Stimulated activated CD4-positive, alpha-beta T cell treated with anti-CD3 and anti-CD28 coated beads, Interleukin-2, amount 100 ng/mL, for 48 hours (primary cell): Measurements from ENCODE around the gene COL4A2.

Experiments used
- DNase-seq, 2 donors: peaks; one replicate each; pipeline ENCODE4 v3.0.0-alpha.2; 2020

COL4A2 gene

GRCh38 chr13:110306960-110307766 lies at the start of gene COL4A2, which contains the start of gene COL4A1:
Gene COL4A2 (plus strand): TSS chr13:110307284. CDS start chr13:110307904, 620 bp downstream.
Gene COL4A1 (minus strand): TSS chr13:110307157. CDS start chr13:110307027, 130 bp downstream.
- DNase-seq: no peak

GRCh38 chr13:110257408-110257807 lies 49.7 kb upstream of the COL4A2 start:
- DNase-seq: no peak

- no peak for DNase-seq
Measured at GRCh38 chr13:110258876-110259631, 48.0 kb upstream of the COL4A2 start.

- no peak for DNase-seq
Measured at GRCh38 chr13:110259651-110260050, 47.4 kb upstream of the COL4A2 start.

GRCh38 chr13:110261166-110262081 lies 45.7 kb upstream of the COL4A2 start:
- DNase-seq: no peak

GRCh38 chr13:110262082-110262436 lies 45.0 kb upstream of the COL4A2 start:
- no peak for DNase-seq

- no peak for DNase-seq
Measured at GRCh38 chr13:110262508-110263291, 44.4 kb upstream of the COL4A2 start.

- DNase-seq: no peak
Measured at GRCh38 chr13:110263404-110263803, 43.7 kb upstream of the COL4A2 start.

GRCh38 chr13:110263888-110264287 lies 43.2 kb upstream of the COL4A2 start:
- DNase-seq: no peak

- no peak for DNase-seq
Measured at GRCh38 chr13:110264685-110265275, 42.3 kb upstream of the COL4A2 start.

- DNase-seq: no peak
Measured at GRCh38 chr13:110265341-110265681, 41.8 kb upstream of the COL4A2 start.

- DNase-seq: no peak
Measured at GRCh38 chr13:110265682-110266430, 41.2 kb upstream of the COL4A2 start.

- DNase-seq: no peak
Measured at GRCh38 chr13:110266431-110266809, 40.7 kb upstream of the COL4A2 start.

GRCh38 chr13:110266983-110267382 lies 40.1 kb upstream of the COL4A2 start:
- no peak for DNase-seq

- no peak for DNase-seq
Measured at GRCh38 chr13:110268061-110268460, 39.0 kb upstream of the COL4A2 start.

- DNase-seq: no peak
Measured at GRCh38 chr13:110268576-110269185, 38.4 kb upstream of the COL4A2 start.

- no peak for DNase-seq
Measured at GRCh38 chr13:110269509-110270185, 37.4 kb upstream of the COL4A2 start.

- DNase-seq: no peak
Measured at GRCh38 chr13:110270507-110270906, 36.6 kb upstream of the COL4A2 start.

- DNase-seq: no peak
Measured at GRCh38 chr13:110271313-110271712, 35.8 kb upstream of the COL4A2 start.

- DNase-seq: no peak
Measured at GRCh38 chr13:110272227-110272626, 34.9 kb upstream of the COL4A2 start.
